GM12892 (cell line): ENCODE data around the gene MYO5B.

Source experiments
- POLR2A ChIP-seq: IDR thresholded peaks from 2 replicates; pipeline ENCODE4 v1.6.1; 2011; ENCODE audit warnings: low read depth, low read length, control low read depth
- POLR2AphosphoS5 ChIP-seq: IDR thresholded peaks from 2 replicates; pipeline ENCODE4 v1.6.1; 2011; ENCODE audit warnings: low read depth, low read length, control low read depth
- TAF1 ChIP-seq: IDR thresholded peaks from 2 replicates; pipeline ENCODE4 v1.6.1; 2011; ENCODE audit warnings: low read depth, mild to moderate bottlenecking, control low read depth, low read length, borderline replicate concordance

GRCh38 chr18:49876536-49876935 is 318.4 kb downstream of the MYO5B start:
- TF ChIP-seq POLR2AphosphoS5 (no peak), POLR2A (no peak), TAF1 (no peak)
